CD4-positive, alpha-beta T cell (primary cell): ENCODE results near the gene COA7. TPM values are rescaled to one million over a fixed set of nuclear protein-coding genes. Genes with fewer than 3 reads are reported as not detected.

ENCODE experiments used
- ATAC-seq: fragments of 200-7000 bp; cut with Tn5 transposase; one replicate; pipeline ENCODE4 v1.10.0; 2022; ENCODE audit warnings: mild to moderate bottlenecking; ENCODE audit not compliant: poor library complexity
- CTCF ChIA-PET: fragments of 350-600 bp; sonication (Branson Sonifier 250); formaldehyde crosslinking; loops from one replicate; lab custom pipeline; 2021; ENCODE audit warnings: antibody characterized with exemption, inconsistent platforms; lab: Charles Lee
- POLR2A ChIA-PET: fragments of 350-600 bp; sonication (Branson Sonifier 250); formaldehyde crosslinking; loops from one replicate; lab custom pipeline; 2021; ENCODE audit warnings: antibody characterized with exemption, inconsistent platforms; lab: Charles Lee
- DNase-seq, 14 experiments: peaks; one replicate each; pipeline ENCODE4 v3.0.0-alpha.2; 2013 to 2020; ENCODE audit warnings: mixed read lengths in 2 of 14
- H3K27ac ChIP-seq, 2 donors: one replicate each; pipeline versions ENCODE4 v1.5.1 to v1.7.0; 2013; ENCODE audit warnings: low read length in 2 of 2, low read depth in 1 of 2, mild to moderate bottlenecking in 1 of 2
- H3K27me3 ChIP-seq, 2 experiments: 1 replicate in 1 of 2; 2 replicates in 1 of 2; pipeline versions ENCODE4 v1.6.1 to v1.7.0; 2013; ENCODE audit warnings: low read length in 2 of 2, control low read depth in 1 of 2, mild to moderate bottlenecking in 1 of 2, moderate library complexity in 1 of 2; ENCODE audit not compliant: insufficient read depth in 2 of 2, control insufficient read depth in 1 of 2
- H3K36me3 ChIP-seq: one replicate; pipeline ENCODE4 v1.6.1; 2013; ENCODE audit warnings: low read length, control low read depth; ENCODE audit not compliant: insufficient read depth
- H3K4me1 ChIP-seq: one replicate; pipeline ENCODE4 v1.6.1; 2013; ENCODE audit warnings: low read length, control low read depth; ENCODE audit not compliant: insufficient read depth
- H3K4me3 ChIP-seq: one replicate; pipeline ENCODE4 v1.5.1; 2013; ENCODE audit warnings: mild to moderate bottlenecking, low read length, moderate library complexity
- H3K9me3 ChIP-seq, 2 experiments: 1 replicate in 1 of 2; 2 replicates in 1 of 2; pipeline versions ENCODE4 v1.6.1 to v1.7.0; 2013; ENCODE audit warnings: low read length in 2 of 2, mild to moderate bottlenecking in 2 of 2, control low read depth in 1 of 2, moderate library complexity in 1 of 2; ENCODE audit not compliant: control insufficient read depth in 1 of 2, insufficient read depth in 1 of 2
- H3K27ac Mint-ChIP-seq: one replicate; pipeline ENCODE4 v1.8.0; 2020; ENCODE audit warnings: mixed read lengths
- H3K27me3 Mint-ChIP-seq: one replicate; pipeline ENCODE4 v1.8.0; 2021; ENCODE audit warnings: mixed read lengths
- H3K36me3 Mint-ChIP-seq: one replicate; pipeline ENCODE4 v1.8.0; 2021; ENCODE audit warnings: low read depth, mixed read lengths
- H3K4me1 Mint-ChIP-seq: one replicate; pipeline ENCODE4 v1.8.0; 2021; ENCODE audit warnings: low read depth, mixed read lengths
- H3K4me3 Mint-ChIP-seq: one replicate; pipeline ENCODE4 v1.8.0; 2020; ENCODE audit warnings: mild to moderate bottlenecking, mixed read lengths
- H3K9me3 Mint-ChIP-seq: one replicate; pipeline ENCODE4 v1.8.0; 2020; ENCODE audit warnings: mixed read lengths
- intact Hi-C, 2 experiments: fragments of 100-400 bp; cut with DNase I in 1 of 2; cut with micrococcal nuclease in 1 of 2; formaldehyde crosslinking; loops; one replicate each; pipeline versions ENCODE4 v1.15.1 to v1.9.0; 2023 to 2025; cut with DNase I, micrococcal nuclease
- total RNA-seq, 174 experiments: library from RNA in 2 of 174; stranded (reverse) in 2 of 174; gene quantifications; one replicate each; pipeline ENCODE4 v1.2.3 and lab custom pipeline; 2021 to 2026
- TF ChIP-seq, protein P1 (sequence below): fragments of 200-600 bp; IDR thresholded peaks from one replicate; pipeline ENCODE4 v1.8.0; 2022; ENCODE audit warnings: antibody characterized with exemption, mild to moderate bottlenecking

The COA7 gene
- total RNA-seq, 2 experiments from 2014 or later, result 0.99 to 1.1 TPM

DNA sequence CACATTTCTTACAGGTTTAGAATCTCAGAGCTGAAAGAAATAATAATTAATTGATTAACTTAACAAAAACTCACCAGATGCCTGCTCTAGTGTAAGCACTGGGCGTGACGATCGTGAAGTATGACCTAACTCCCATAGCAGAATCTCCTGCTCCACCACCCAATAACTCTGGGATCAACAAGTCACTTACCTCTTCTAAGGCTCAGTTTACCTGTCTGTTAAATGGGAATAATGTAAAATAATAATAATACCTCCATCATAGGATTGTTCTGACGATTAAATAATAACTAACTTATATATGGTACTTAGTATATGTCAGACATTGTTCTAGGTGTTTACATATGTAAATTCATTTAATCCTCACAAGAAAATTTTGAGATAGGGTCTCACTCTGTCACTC, 24.6 kb downstream of the COA7 start:
- Mint-ChIP-seq H3K36me3 (peaks cover 63% of the 10 kb centered on the region), H3K27me3 (no peaks in the 10 kb centered on the region), H3K4me1 (no peaks in the 10 kb centered on the region), H3K9me3 (no peaks in the 10 kb centered on the region), H3K4me3 (no peak overlapping the region), H3K27ac (no peak overlapping the region)
- H3K4me3 ChIP-seq, result no peak overlapping the region
- no peak for DNase-seq
- H3K27me3 ChIP-seq, result no peaks in the 10 kb centered on the region
- TF ChIP-seq, protein P1, sequence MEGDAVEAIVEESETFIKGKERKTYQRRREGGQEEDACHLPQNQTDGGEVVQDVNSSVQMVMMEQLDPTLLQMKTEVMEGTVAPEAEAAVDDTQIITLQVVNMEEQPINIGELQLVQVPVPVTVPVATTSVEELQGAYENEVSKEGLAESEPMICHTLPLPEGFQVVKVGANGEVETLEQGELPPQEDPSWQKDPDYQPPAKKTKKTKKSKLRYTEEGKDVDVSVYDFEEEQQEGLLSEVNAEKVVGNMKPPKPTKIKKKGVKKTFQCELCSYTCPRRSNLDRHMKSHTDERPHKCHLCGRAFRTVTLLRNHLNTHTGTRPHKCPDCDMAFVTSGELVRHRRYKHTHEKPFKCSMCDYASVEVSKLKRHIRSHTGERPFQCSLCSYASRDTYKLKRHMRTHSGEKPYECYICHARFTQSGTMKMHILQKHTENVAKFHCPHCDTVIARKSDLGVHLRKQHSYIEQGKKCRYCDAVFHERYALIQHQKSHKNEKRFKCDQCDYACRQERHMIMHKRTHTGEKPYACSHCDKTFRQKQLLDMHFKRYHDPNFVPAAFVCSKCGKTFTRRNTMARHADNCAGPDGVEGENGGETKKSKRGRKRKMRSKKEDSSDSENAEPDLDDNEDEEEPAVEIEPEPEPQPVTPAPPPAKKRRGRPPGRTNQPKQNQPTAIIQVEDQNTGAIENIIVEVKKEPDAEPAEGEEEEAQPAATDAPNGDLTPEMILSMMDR, result no peak
- intact Hi-C loops, result no loop called here
- no peak overlapping the region for H3K27ac ChIP-seq
- ATAC-seq, result no peak
- H3K4me1 ChIP-seq, result peaks cover 8% of the 10 kb centered on the region
- H3K36me3 ChIP-seq, result peaks cover 49% of the 10 kb centered on the region
- ChIA-PET POLR2A (no interaction called here), CTCF (no interaction called here)
- no peaks in the 10 kb centered on the region for H3K9me3 ChIP-seq

DNA sequence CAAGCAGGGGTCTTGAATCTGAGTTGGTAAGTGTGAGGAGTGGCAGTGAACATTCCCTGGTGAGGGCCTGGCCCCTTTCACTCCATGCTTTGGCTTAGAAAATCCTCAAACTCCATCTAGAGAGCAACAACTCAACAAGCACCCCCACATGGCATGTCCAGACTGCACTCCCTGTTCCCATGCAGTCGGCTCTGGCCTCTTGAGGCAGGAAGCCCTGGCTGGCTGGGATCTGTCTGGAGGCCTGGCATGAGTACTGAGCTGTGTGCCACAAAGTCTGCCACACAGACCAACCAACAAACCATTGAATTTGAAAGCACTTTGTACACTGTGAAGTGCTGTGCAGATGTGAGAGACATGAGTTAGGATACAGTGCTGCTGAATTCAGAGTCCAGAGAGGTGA, 25.2 kb downstream of the COA7 start:
- no peaks in the 10 kb centered on the region for H3K27me3 ChIP-seq
- H3K4me3 Mint-ChIP-seq, result no peak overlapping the region
- no peaks in the 10 kb centered on the region for H3K9me3 ChIP-seq
- H3K9me3 Mint-ChIP-seq, result no peaks in the 10 kb centered on the region
- peaks cover 55% of the 10 kb centered on the region for H3K36me3 ChIP-seq
- H3K4me1 Mint-ChIP-seq, result no peaks in the 10 kb centered on the region
- no peaks in the 10 kb centered on the region for H3K27me3 Mint-ChIP-seq
- TF ChIP-seq, protein P1, result no peak
- DNase-seq (no peak), ATAC-seq (no peak)
- intact Hi-C loops, result no loop called here
- H3K36me3 Mint-ChIP-seq, result peaks cover 69% of the 10 kb centered on the region
- H3K27ac Mint-ChIP-seq, result no peak overlapping the region
- CTCF ChIA-PET, result no interaction called here
- no peak overlapping the region for H3K27ac ChIP-seq
- POLR2A ChIA-PET, result no interaction called here
- no peak overlapping the region for H3K4me3 ChIP-seq
- H3K4me1 ChIP-seq, result peaks cover 8% of the 10 kb centered on the region

DNA sequence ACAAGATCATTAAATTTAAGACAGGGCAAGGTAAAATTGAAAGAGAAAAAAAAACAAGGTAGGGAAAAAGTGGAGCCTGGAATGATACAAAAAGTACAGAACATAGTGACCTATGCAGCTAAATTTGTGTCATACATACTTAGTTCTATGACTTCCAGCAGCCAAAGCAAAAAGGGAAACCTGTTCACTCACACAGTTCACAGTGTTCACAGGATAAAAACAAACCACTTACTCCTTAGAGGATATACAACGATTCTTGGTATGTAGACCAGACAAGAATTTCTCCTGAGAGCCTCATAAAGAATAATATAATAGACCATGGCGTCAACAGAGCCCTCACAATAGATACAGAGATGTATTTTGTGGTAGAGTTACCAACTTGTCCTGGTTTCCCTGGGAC, 27.5 kb downstream of the COA7 start:
- peaks cover 56% of the 10 kb centered on the region for H3K36me3 ChIP-seq
- ATAC-seq, result no peak
- CTCF ChIA-PET, result no interaction called here

More for the DNA sequence above, 27.5 kb downstream of the COA7 start:
- POLR2A ChIA-PET, result no interaction called here
- Histone ChIP-seq H3K27me3 (no peaks in the 10 kb centered on the region), H3K27ac (no peak overlapping the region), H3K4me3 (no peak overlapping the region), H3K4me1 (peaks cover 8% of the 10 kb centered on the region), H3K9me3 (no peaks in the 10 kb centered on the region)
- H3K4me3 Mint-ChIP-seq, result no peak overlapping the region
- DNase-seq, result no peak
- TF ChIP-seq, protein P1, result no peak
- H3K27me3 Mint-ChIP-seq, result no peaks in the 10 kb centered on the region
- intact Hi-C loops, result no loop called here
- peaks cover 76% of the 10 kb centered on the region for H3K36me3 Mint-ChIP-seq
- H3K9me3 Mint-ChIP-seq, result no peaks in the 10 kb centered on the region
- no peaks in the 10 kb centered on the region for H3K4me1 Mint-ChIP-seq
- no peak overlapping the region for H3K27ac Mint-ChIP-seq
